WTC11 (cell line): ENCODE results near the gene SLC37A3. TPM values are rescaled to one million over a fixed set of nuclear protein-coding genes. Genes with fewer than 3 reads are reported as not detected.

Source experiments
- ATAC-seq: fragments of 200-7000 bp; cut with Tn5 transposase; 2 replicates; pipeline ENCODE4 v1.10.0; 2021; ENCODE audit warnings: mild to moderate bottlenecking, moderate library complexity
- CTCF ChIA-PET: fragments of 300-600 bp; sonication (Branson Sonifier 250); formaldehyde crosslinking; loops from one replicate; lab custom pipeline; 2021; ENCODE audit warnings: antibody characterized with exemption; lab: Charles Lee
- POLR2A ChIA-PET: fragments of 350-600 bp; sonication (Branson Sonifier 250); formaldehyde crosslinking; loops from one replicate; lab custom pipeline; 2021; ENCODE audit warnings: antibody characterized with exemption; lab: Charles Lee
- DNase-seq: peaks from one replicate; pipeline ENCODE4 v3.0.0; 2021; ENCODE audit warnings: low spot score
- H3K27ac Mint-ChIP-seq: 2 replicates; pipeline ENCODE4 v1.8.0; 2021; ENCODE audit warnings: mixed read lengths
- H3K27me3 Mint-ChIP-seq: 2 replicates; pipeline ENCODE4 v1.8.0; 2021; ENCODE audit warnings: low read depth, mild to moderate bottlenecking, moderate library complexity, mixed read lengths
- H3K36me3 Mint-ChIP-seq: 2 replicates; pipeline ENCODE4 v1.8.0; 2021; ENCODE audit warnings: mixed read lengths
- H3K4me1 Mint-ChIP-seq: 2 replicates; pipeline ENCODE4 v1.8.0; 2022; ENCODE audit warnings: mixed read lengths
- H3K4me3 Mint-ChIP-seq: 2 replicates; pipeline ENCODE4 v1.8.0; 2021; ENCODE audit warnings: mild to moderate bottlenecking, moderate library complexity, mixed read lengths
- H3K9me3 Mint-ChIP-seq: 2 replicates; pipeline ENCODE4 v1.8.0; 2021; ENCODE audit warnings: mixed read lengths
- AFF4 ChIP-seq: sonication (generic); formaldehyde crosslinking; IDR thresholded peaks from 2 replicates; pipeline ENCODE4 v1.8.1; 2023; ENCODE audit warnings: mild to moderate bottlenecking, missing genetic modification reagents, borderline replicate concordance
- ATF2 ChIP-seq: sonication (generic); formaldehyde crosslinking; IDR thresholded peaks from 2 replicates; pipeline ENCODE4 v1.8.1; 2022; ENCODE audit warnings: low read depth, missing genetic modification reagents, borderline replicate concordance
- CREM ChIP-seq: sonication (generic); formaldehyde crosslinking; IDR thresholded peaks from 2 replicates; pipeline ENCODE4 v1.8.1; 2022; ENCODE audit warnings: mild to moderate bottlenecking, missing genetic modification reagents, moderate library complexity
- ELF4 ChIP-seq: sonication (generic); formaldehyde crosslinking; IDR thresholded peaks from 2 replicates; pipeline ENCODE4 v1.8.1; 2022; ENCODE audit warnings: low read depth, mild to moderate bottlenecking, moderate library complexity, missing genetic modification reagents
- EMX1 ChIP-seq: fragments of 250-450 bp; sonication (Bioruptor Pico); IDR thresholded peaks from 2 replicates; pipeline ENCODE4 v1.8.0; 2021; ENCODE audit warnings: mild to moderate bottlenecking
- JUN ChIP-seq: sonication (generic); formaldehyde crosslinking; IDR thresholded peaks from 2 replicates; pipeline ENCODE4 v1.8.0; 2023; ENCODE audit warnings: mild to moderate bottlenecking, missing genetic modification reagents
- MXD4 ChIP-seq: fragments of 250-450 bp; sonication (Bioruptor Pico); IDR thresholded peaks from 2 replicates; pipeline ENCODE4 v1.8.0; 2021; ENCODE audit warnings: mild to moderate bottlenecking, moderate library complexity, borderline replicate concordance
- SMAD3 ChIP-seq: sonication (generic); formaldehyde crosslinking; IDR thresholded peaks from 2 replicates; pipeline ENCODE4 v1.8.0; 2022; ENCODE audit warnings: missing genetic modification reagents, mild to moderate bottlenecking, borderline replicate concordance
- ZNF121 ChIP-seq: sonication (generic); formaldehyde crosslinking; IDR thresholded peaks from 2 replicates; pipeline ENCODE4 v1.8.0; 2023; ENCODE audit warnings: missing genetic modification reagents
- ZNF396 ChIP-seq: fragments of 250-450 bp; sonication (Bioruptor Pico); IDR thresholded peaks from 2 replicates; pipeline ENCODE4 v1.8.0; 2021; ENCODE audit warnings: mild to moderate bottlenecking, moderate library complexity, borderline replicate concordance
- ZNF423 ChIP-seq: fragments of 250-450 bp; sonication (Bioruptor Pico); IDR thresholded peaks from 2 replicates; pipeline ENCODE4 v2.1.2; 2022; ENCODE audit warnings: mild to moderate bottlenecking, moderate library complexity
- total RNA-seq: library from RNA; stranded (reverse); gene quantifications from 3 replicates; pipeline ENCODE4 v1.2.3, GENCODE V29; 2021
- TF ChIP-seq, protein P1 (sequence below): fragments of 250-450 bp; sonication (Bioruptor Pico); IDR thresholded peaks from 2 replicates; pipeline ENCODE4 v1.9.0; 2021; ENCODE audit warnings: mild to moderate bottlenecking
- TF ChIP-seq, protein P2 (sequence below): sonication (generic); formaldehyde crosslinking; conservative IDR thresholded peaks from 2 replicates; pipeline ENCODE4 v1.8.1; 2023; ENCODE audit warnings: mild to moderate bottlenecking, low read depth, missing genetic modification reagents, moderate library complexity
- TF ChIP-seq, protein P3 (sequence below): sonication (generic); formaldehyde crosslinking; IDR thresholded peaks from 2 replicates; pipeline ENCODE4 v1.8.1; 2022; ENCODE audit warnings: mild to moderate bottlenecking, moderate library complexity, missing genetic modification reagents

Gene SLC37A3
- total RNA-seq, 1 experiment from 2014 or later = 54.8 TPM

DNA sequence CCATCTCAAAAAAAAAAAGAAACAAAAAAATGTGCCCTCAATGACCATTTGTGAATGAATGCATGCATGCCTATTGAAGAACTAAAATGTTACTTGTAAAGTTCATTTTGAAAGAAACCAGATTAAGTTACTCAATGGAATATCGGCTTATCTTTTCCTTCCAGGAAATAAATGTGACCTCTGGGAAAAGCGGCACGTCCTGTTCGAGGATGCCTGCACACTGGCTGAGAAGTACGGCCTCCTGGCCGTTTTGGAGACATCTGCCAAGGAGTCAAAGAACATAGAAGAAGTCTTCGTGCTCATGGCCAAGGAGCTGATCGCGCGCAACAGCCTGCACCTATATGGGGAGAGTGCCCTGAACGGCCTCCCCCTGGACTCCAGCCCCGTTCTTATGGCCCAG lies 27.4 kb upstream of the SLC37A3 start:
- no peak for DNase-seq
- CTCF ChIA-PET = no interaction called here
- H3K36me3 Mint-ChIP-seq = peaks cover 14% of the 10 kb centered on the region
- H3K27me3 Mint-ChIP-seq = no peaks in the 10 kb centered on the region
- H3K4me1 Mint-ChIP-seq = no peaks in the 10 kb centered on the region
- no peak overlapping the region for H3K4me3 Mint-ChIP-seq
- TF ChIP-seq EMX1 = no peak
- no peak for TF ChIP-seq ZNF121 (CRISPR knock-in tag)
- TF ChIP-seq, protein P1, sequence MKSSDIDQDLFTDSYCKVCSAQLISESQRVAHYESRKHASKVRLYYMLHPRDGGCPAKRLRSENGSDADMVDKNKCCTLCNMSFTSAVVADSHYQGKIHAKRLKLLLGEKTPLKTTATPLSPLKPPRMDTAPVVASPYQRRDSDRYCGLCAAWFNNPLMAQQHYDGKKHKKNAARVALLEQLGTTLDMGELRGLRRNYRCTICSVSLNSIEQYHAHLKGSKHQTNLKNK (CRISPR knock-in tag) = no peak
- TF ChIP-seq, protein P2, sequence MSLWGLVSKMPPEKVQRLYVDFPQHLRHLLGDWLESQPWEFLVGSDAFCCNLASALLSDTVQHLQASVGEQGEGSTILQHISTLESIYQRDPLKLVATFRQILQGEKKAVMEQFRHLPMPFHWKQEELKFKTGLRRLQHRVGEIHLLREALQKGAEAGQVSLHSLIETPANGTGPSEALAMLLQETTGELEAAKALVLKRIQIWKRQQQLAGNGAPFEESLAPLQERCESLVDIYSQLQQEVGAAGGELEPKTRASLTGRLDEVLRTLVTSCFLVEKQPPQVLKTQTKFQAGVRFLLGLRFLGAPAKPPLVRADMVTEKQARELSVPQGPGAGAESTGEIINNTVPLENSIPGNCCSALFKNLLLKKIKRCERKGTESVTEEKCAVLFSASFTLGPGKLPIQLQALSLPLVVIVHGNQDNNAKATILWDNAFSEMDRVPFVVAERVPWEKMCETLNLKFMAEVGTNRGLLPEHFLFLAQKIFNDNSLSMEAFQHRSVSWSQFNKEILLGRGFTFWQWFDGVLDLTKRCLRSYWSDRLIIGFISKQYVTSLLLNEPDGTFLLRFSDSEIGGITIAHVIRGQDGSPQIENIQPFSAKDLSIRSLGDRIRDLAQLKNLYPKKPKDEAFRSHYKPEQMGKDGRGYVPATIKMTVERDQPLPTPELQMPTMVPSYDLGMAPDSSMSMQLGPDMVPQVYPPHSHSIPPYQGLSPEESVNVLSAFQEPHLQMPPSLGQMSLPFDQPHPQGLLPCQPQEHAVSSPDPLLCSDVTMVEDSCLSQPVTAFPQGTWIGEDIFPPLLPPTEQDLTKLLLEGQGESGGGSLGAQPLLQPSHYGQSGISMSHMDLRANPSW = no peak
- no peak for TF ChIP-seq CREM (CRISPR knock-in tag)
- no peak for TF ChIP-seq JUN (CRISPR knock-in tag)
- TF ChIP-seq, protein P3, sequence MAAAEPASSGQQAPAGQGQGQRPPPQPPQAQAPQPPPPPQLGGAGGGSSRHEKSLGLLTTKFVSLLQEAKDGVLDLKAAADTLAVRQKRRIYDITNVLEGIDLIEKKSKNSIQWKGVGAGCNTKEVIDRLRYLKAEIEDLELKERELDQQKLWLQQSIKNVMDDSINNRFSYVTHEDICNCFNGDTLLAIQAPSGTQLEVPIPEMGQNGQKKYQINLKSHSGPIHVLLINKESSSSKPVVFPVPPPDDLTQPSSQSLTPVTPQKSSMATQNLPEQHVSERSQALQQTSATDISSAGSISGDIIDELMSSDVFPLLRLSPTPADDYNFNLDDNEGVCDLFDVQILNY (CRISPR knock-in tag) = no peak
- TF ChIP-seq ZNF396 (CRISPR knock-in tag) = no peak
- TF ChIP-seq SMAD3 = no peak
- no peak for TF ChIP-seq AFF4
- TF ChIP-seq, all 79 proteins: peak for 0
- H3K9me3 Mint-ChIP-seq = no peaks in the 10 kb centered on the region
- ATAC-seq = no peak
- POLR2A ChIA-PET = no interaction called here
- no peak overlapping the region for H3K27ac Mint-ChIP-seq

- ATAC-seq = no peak
- Mint-ChIP-seq H3K36me3 (peaks cover 5% of the 10 kb centered on the region), H3K27ac (no peak overlapping the region), H3K4me3 (no peak overlapping the region), H3K9me3 (no peaks in the 10 kb centered on the region), H3K4me1 (no peaks in the 10 kb centered on the region), H3K27me3 (no peaks in the 10 kb centered on the region)
- no peak for DNase-seq
- ChIA-PET CTCF (interaction anchor here (1.8 kb wide), 1 partner anchor 21 kb away, joined by 5 read pairs; no protein-coding TSS in a partner anchor), POLR2A (interaction anchor here (0.5 kb wide), 1 partner anchor 224 kb away, joined by 3 read pairs; no protein-coding TSS in a partner anchor)
- TF ChIP-seq ELF4 (CRISPR knock-in tag) (no peak), ATF2 (CRISPR knock-in tag) (no peak), ZNF423 (CRISPR knock-in tag) (no peak), CREM (CRISPR knock-in tag) (no peak), SMAD3 (no peak), MXD4 (CRISPR knock-in tag) (no peak), EMX1 (no peak)
- TF ChIP-seq, all 79 proteins: peak for 0
These were observed 25.2 kb upstream of the SLC37A3 start for GRCh38 chr7:140423501-140423900.
